HCT116 (cell line): ENCODE results near the gene TBXA2R. TPM values are rescaled to one million over a fixed set of nuclear protein-coding genes. Genes with fewer than 3 reads are reported as not detected.

Experiments used
- ATAC-seq: fragments of 200-7000 bp; cut with Tn5 transposase; 2 replicates; pipeline ENCODE4 v1.9.1; 2020; ENCODE audit warnings: mild to moderate bottlenecking, moderate library complexity
- BruUV-seq: library from RNA; stranded (reverse); fragments of 400-500 nt; replicated peaks from 2 replicates; lab custom pipeline; 2021; lab: Mats Ljungman, UMichigan
- CTCF ChIA-PET: fragments of 300-600 bp; sonication (Branson Sonifier 250); formaldehyde crosslinking; loops from one replicate; lab custom pipeline; 2021; ENCODE audit warnings: antibody characterized with exemption; lab: Charles Lee
- POLR2A ChIA-PET: fragments of 300-600, 350-600 bp; sonication (Branson Sonifier 250); formaldehyde crosslinking; loops from one replicate; lab custom pipeline; 2021; ENCODE audit warnings: antibody characterized with exemption; lab: Charles Lee
- RAD21 ChIA-PET, 2 experiments: fragments of 300-600 bp; sonication (Branson Sonifier 250); formaldehyde crosslinking; loops; one replicate each; lab custom pipeline; 2023; ENCODE audit warnings: low total read pairs in 2 of 2; ENCODE audit not compliant: uncharacterized antibody in 2 of 2, unreplicated experiment in 2 of 2, low non-redundant PET in 1 of 2; lab: Charles Lee
- DNase-seq: peaks from one replicate; pipeline ENCODE4 v3.0.0-alpha.2; 2010; ENCODE audit warnings: low read depth, low spot score
- H2AFZ ChIP-seq: fragments of 200-600 bp; shearing (Covaris generic), sonication (generic); 2 replicates; pipeline ENCODE4 v1.6.1; 2017; ENCODE audit warnings: low read depth, mixed run types, mixed read lengths, antibody characterized with exemption, low read length; ENCODE audit not compliant: poor library complexity, severe bottlenecking
- H3K27ac ChIP-seq: 2 replicates; pipeline ENCODE4 v1.5.1; 2012; ENCODE audit warnings: low read depth, low read length
- H3K27me3 ChIP-seq: fragments of 200-600 bp; sonication (generic); 2 replicates; pipeline ENCODE4 v1.6.1; 2016; ENCODE audit warnings: mixed run types, low read length, mixed read lengths; ENCODE audit not compliant: insufficient read depth
- H3K36me3 ChIP-seq, 2 experiments: fragments of 200-500 bp in 1 of 2; fragments of 200-600 bp in 1 of 2; sonication (Bioruptor generic) in 1 of 2; sonication (generic) in 1 of 2; 2 replicates each; pipeline versions ENCODE4 v1.5.1 to v1.6.1; 2014 to 2016; ENCODE audit warnings: low read length in 2 of 2, inconsistent platforms in 1 of 2, mixed read lengths in 1 of 2, mixed run types in 1 of 2; ENCODE audit not compliant: insufficient read depth in 2 of 2, control insufficient read depth in 1 of 2
- H3K4me1 ChIP-seq, 2 experiments: fragments of 200-600 bp in 1 of 2; sonication (generic) in 1 of 2; 2 replicates each; pipeline versions ENCODE4 v1.5.1 to v1.6.1; 2012 to 2017; ENCODE audit warnings: low read length in 2 of 2, inconsistent platforms in 1 of 2, mild to moderate bottlenecking in 1 of 2, mixed read lengths in 1 of 2, mixed run types in 1 of 2, moderate library complexity in 1 of 2; ENCODE audit not compliant: insufficient read depth in 2 of 2, control insufficient read depth in 1 of 2
- H3K4me2 ChIP-seq: fragments of 200-600 bp; sonication (generic); 2 replicates; pipeline ENCODE4 v1.6.1; 2017; ENCODE audit warnings: mixed run types, low read length, mixed read lengths
- H3K4me3 ChIP-seq, 2 experiments: fragments of 200-600 bp in 1 of 2; sonication (generic) in 1 of 2; replicated peaks in 1 of 2; 2 replicates each; pipeline ENCODE4 v1.5.1; 2011 to 2016; ENCODE audit warnings: low read length in 2 of 2, control low read depth in 1 of 2, low read depth in 1 of 2, mild to moderate bottlenecking in 1 of 2, mixed read lengths in 1 of 2, mixed run types in 1 of 2
- H3K79me2 ChIP-seq: fragments of 200-600 bp; sonication (generic); 2 replicates; pipeline ENCODE4 v1.6.1; 2017; ENCODE audit warnings: mild to moderate bottlenecking, mixed run types, low read length, moderate library complexity, mixed read lengths; ENCODE audit not compliant: insufficient read depth
- H3K9ac ChIP-seq: fragments of 200-600 bp; sonication (generic); 2 replicates; pipeline ENCODE4 v1.6.1; 2016; ENCODE audit warnings: low read length, mixed read lengths
- H3K9me2 ChIP-seq: fragments of 200-600 bp; sonication (generic), shearing (Covaris generic); 2 replicates; pipeline ENCODE4 v1.6.1; 2017; ENCODE audit warnings: mixed run types, mild to moderate bottlenecking, moderate library complexity; ENCODE audit not compliant: insufficient read depth
- H3K9me3 ChIP-seq, 2 experiments: fragments of 200-500 bp in 1 of 2; fragments of 200-600 bp in 1 of 2; sonication (Bioruptor generic) in 1 of 2; sonication (generic) in 1 of 2; 2 replicates each; pipeline ENCODE4 v1.6.1; 2014 to 2017; ENCODE audit warnings: low read length in 2 of 2, mixed read lengths in 2 of 2, inconsistent platforms in 1 of 2, low read depth in 1 of 2, mild to moderate bottlenecking in 1 of 2, mixed run types in 1 of 2, moderate library complexity in 1 of 2; ENCODE audit not compliant: control insufficient read depth in 1 of 2, insufficient read depth in 1 of 2
- H4K20me1 ChIP-seq: fragments of 200-600 bp; sonication (generic), shearing (Covaris generic); 2 replicates; pipeline ENCODE4 v1.6.1; 2017; ENCODE audit warnings: mixed run types, mild to moderate bottlenecking, moderate library complexity; ENCODE audit not compliant: insufficient read depth
- ATF3 ChIP-seq: IDR thresholded peaks from 2 replicates; pipeline ENCODE4 v1.6.1; 2012
- CBX3 ChIP-seq: IDR thresholded peaks from 2 replicates; pipeline ENCODE4 v1.6.1; 2012; ENCODE audit warnings: low read depth
- CEBPB ChIP-seq: IDR thresholded peaks from 2 replicates; pipeline ENCODE4 v1.6.1; 2012; ENCODE audit warnings: low read depth
- EGR1 ChIP-seq: IDR thresholded peaks from 2 replicates; pipeline ENCODE4 v1.6.1; 2012; ENCODE audit warnings: low read depth
- ELF1 ChIP-seq: IDR thresholded peaks from 2 replicates; pipeline ENCODE4 v1.6.1; 2012; ENCODE audit warnings: low read depth, borderline replicate concordance
- EZH2 ChIP-seq: fragments of 200-600 bp; sonication (generic); IDR thresholded peaks from 2 replicates; pipeline ENCODE4 v1.6.1; 2017; ENCODE audit warnings: antibody characterized with exemption, mixed run types
- EZH2phosphoT487 ChIP-seq: fragments of 200-600 bp; IDR thresholded peaks from 2 replicates; pipeline ENCODE4 v1.6.1; 2018; ENCODE audit warnings: antibody characterized with exemption, borderline replicate concordance
- FOSL1 ChIP-seq: IDR thresholded peaks from 2 replicates; pipeline ENCODE4 v1.6.1; 2012; ENCODE audit warnings: low read depth
- MAX ChIP-seq: IDR thresholded peaks from 2 replicates; pipeline ENCODE4 v1.6.1; 2012
- POLR2A ChIP-seq: IDR thresholded peaks from 2 replicates; pipeline ENCODE4 v1.7.0; 2011; ENCODE audit warnings: borderline replicate concordance; ENCODE audit not compliant: insufficient read depth, insufficient read length; ENCODE audit errors: extremely low read depth
- POLR2AphosphoS5 ChIP-seq: IDR thresholded peaks from 2 replicates; pipeline ENCODE4 v1.6.1; 2011; ENCODE audit warnings: mild to moderate bottlenecking, low read depth, low read length, moderate library complexity
- RAD21 ChIP-seq: IDR thresholded peaks from 2 replicates; pipeline ENCODE4 v1.6.1; 2012; ENCODE audit warnings: low read depth, mild to moderate bottlenecking
- SIN3A ChIP-seq: IDR thresholded peaks from 2 replicates; pipeline ENCODE4 v1.6.1; 2012; ENCODE audit warnings: low read depth
- SP1 ChIP-seq: IDR thresholded peaks from 2 replicates; pipeline ENCODE4 v1.6.1; 2012; ENCODE audit warnings: low read depth
- SRF ChIP-seq: IDR thresholded peaks from 2 replicates; pipeline ENCODE4 v1.6.1; 2012; ENCODE audit warnings: low read depth
- TCF7L2 ChIP-seq: IDR thresholded peaks from 2 replicates; pipeline ENCODE4 v1.7.0; 2011; ENCODE audit warnings: borderline replicate concordance, inconsistent platforms; ENCODE audit not compliant: insufficient read depth, insufficient read length; ENCODE audit errors: extremely low read depth
- YY1 ChIP-seq: IDR thresholded peaks from 2 replicates; pipeline ENCODE4 v1.6.1; 2011; ENCODE audit warnings: low read length, low read depth, moderate library complexity, mild to moderate bottlenecking; ENCODE audit not compliant: insufficient replicate concordance; ENCODE audit errors: extremely low read depth
- ZFX ChIP-seq: fragments of 450-650 bp; IDR thresholded peaks from 2 replicates; pipeline ENCODE4 v1.6.1; 2017
- ZNF274 ChIP-seq: fragments of 200-500 bp; sonication (Bioruptor generic); IDR thresholded peaks from 2 replicates; pipeline ENCODE4 v1.6.1; 2014; ENCODE audit warnings: mild to moderate bottlenecking, low read depth, low read length, inconsistent platforms
- intact Hi-C: fragments of 100-400 bp; cut with micrococcal nuclease; formaldehyde crosslinking; loops from 2 replicates; pipeline ENCODE4 v1.10.0; 2022
- total RNA-seq: library from RNA; stranded (reverse); gene quantifications from one replicate; pipeline ENCODE4 v1.2.1, GENCODE V29; 2021; ENCODE audit not compliant: unreplicated experiment
- TF ChIP-seq, protein P1 (sequence below): IDR thresholded peaks from 2 replicates; pipeline ENCODE4 v1.6.1; 2012; ENCODE audit warnings: low read depth
- TF ChIP-seq, protein P2 (sequence below), 3 experiments: fragments of 200-600 bp in 1 of 3; sonication (generic) in 1 of 3; IDR thresholded peaks in 2 of 3; conservative IDR thresholded peaks in 1 of 3; 2 replicates each; pipeline ENCODE4 v1.5.1; 2012 to 2017; ENCODE audit warnings: low read depth in 2 of 3, low read length in 2 of 3, antibody characterized with exemption in 1 of 3, borderline replicate concordance in 1 of 3, control low read depth in 1 of 3, mild to moderate bottlenecking in 1 of 3, mixed read lengths in 1 of 3, mixed run types in 1 of 3, moderate library complexity in 1 of 3; ENCODE audit not compliant: insufficient read depth in 1 of 3

TBXA2R gene
- total RNA-seq, 1 experiment from 2014 or later: 2.3 TPM

GRCh38 chr19:3573858-3574637 is 32.6 kb downstream of the TBXA2R start:
- Histone ChIP-seq H2AFZ (no peak overlapping the region), H3K9me2 (no peaks in the 10 kb centered on the region), H3K79me2 (peaks cover 24% of the 10 kb centered on the region; the same call in 1 of the 2 replicates), H3K36me3 (peaks cover 3 to 21% of the 10 kb centered on the region in 2 experiments; a peak in 2 of 4 replicates), H3K27me3 (no peaks in the 10 kb centered on the region), H3K9ac (peak overlapping the region; percentile 100), H3K27ac (peak overlapping the region; percentile 93), H3K4me1 (peaks cover 26 to 68% of the 10 kb centered on the region in 2 experiments), H3K4me2 (peak overlapping the region; percentile 98), H4K20me1 (no peaks in the 10 kb centered on the region; the same call in 1 of the 2 replicates), H3K4me3 (peak overlapping the region; percentile 94 to 98), H3K9me3 (no peaks in the 10 kb centered on the region)
- intact Hi-C loops: loop anchor here (10.0 kb wide), 1 partner anchor 631 kb away; no protein-coding TSS in a partner anchor
- ChIA-PET POLR2A (interaction anchor here (1.2 to 1.4 kb wide), 3 partner anchors 13 to 73 kb away, joined by 3 to 5 read pairs (median 5); partner anchors contain the start of gene DOHH), RAD21 (interaction anchor here (0.6 to 1.0 kb wide), 3 partner anchors 29 to 778 kb away, joined by 3 to 5 read pairs (median 4); no protein-coding TSS in a partner anchor), CTCF (interaction anchor here (1.7 kb wide), 1 partner anchor 29 kb away, joined by 11 read pairs; no protein-coding TSS in a partner anchor)
- DNase-seq (peak; percentile 97), ATAC-seq (peak; percentile 64)
- BruUV-seq: no TSS peak
- TF ChIP-seq YY1 (peak; percentile 66), ZNF274 (no peak), ELF1 (no peak), SRF (no peak), POLR2A (no peak), MAX (no peak), ZFX (no peak), SIN3A (no peak), EGR1 (0 out of 2 replicates have a peak, but pooled peaks have one; percentile 43), EZH2phosphoT487 (no peak), TCF7L2 (no peak), CEBPB (no peak), POLR2AphosphoS5 (peak; percentile 32), FOSL1 (no peak), SP1 (peak; percentile 46), CBX3 (no peak), EZH2 (no peak), ATF3 (no peak), RAD21 (no peak)
- TF ChIP-seq, protein P1, sequence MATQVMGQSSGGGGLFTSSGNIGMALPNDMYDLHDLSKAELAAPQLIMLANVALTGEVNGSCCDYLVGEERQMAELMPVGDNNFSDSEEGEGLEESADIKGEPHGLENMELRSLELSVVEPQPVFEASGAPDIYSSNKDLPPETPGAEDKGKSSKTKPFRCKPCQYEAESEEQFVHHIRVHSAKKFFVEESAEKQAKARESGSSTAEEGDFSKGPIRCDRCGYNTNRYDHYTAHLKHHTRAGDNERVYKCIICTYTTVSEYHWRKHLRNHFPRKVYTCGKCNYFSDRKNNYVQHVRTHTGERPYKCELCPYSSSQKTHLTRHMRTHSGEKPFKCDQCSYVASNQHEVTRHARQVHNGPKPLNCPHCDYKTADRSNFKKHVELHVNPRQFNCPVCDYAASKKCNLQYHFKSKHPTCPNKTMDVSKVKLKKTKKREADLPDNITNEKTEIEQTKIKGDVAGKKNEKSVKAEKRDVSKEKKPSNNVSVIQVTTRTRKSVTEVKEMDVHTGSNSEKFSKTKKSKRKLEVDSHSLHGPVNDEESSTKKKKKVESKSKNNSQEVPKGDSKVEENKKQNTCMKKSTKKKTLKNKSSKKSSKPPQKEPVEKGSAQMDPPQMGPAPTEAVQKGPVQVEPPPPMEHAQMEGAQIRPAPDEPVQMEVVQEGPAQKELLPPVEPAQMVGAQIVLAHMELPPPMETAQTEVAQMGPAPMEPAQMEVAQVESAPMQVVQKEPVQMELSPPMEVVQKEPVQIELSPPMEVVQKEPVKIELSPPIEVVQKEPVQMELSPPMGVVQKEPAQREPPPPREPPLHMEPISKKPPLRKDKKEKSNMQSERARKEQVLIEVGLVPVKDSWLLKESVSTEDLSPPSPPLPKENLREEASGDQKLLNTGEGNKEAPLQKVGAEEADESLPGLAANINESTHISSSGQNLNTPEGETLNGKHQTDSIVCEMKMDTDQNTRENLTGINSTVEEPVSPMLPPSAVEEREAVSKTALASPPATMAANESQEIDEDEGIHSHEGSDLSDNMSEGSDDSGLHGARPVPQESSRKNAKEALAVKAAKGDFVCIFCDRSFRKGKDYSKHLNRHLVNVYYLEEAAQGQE: no peak
- TF ChIP-seq, protein P2, sequence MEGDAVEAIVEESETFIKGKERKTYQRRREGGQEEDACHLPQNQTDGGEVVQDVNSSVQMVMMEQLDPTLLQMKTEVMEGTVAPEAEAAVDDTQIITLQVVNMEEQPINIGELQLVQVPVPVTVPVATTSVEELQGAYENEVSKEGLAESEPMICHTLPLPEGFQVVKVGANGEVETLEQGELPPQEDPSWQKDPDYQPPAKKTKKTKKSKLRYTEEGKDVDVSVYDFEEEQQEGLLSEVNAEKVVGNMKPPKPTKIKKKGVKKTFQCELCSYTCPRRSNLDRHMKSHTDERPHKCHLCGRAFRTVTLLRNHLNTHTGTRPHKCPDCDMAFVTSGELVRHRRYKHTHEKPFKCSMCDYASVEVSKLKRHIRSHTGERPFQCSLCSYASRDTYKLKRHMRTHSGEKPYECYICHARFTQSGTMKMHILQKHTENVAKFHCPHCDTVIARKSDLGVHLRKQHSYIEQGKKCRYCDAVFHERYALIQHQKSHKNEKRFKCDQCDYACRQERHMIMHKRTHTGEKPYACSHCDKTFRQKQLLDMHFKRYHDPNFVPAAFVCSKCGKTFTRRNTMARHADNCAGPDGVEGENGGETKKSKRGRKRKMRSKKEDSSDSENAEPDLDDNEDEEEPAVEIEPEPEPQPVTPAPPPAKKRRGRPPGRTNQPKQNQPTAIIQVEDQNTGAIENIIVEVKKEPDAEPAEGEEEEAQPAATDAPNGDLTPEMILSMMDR (IDR thresholded peaks at IDR 0.05 in 2 of 3, conservative IDR thresholded peaks at IDR 0.05 in 1 of 3; ENCODE audit: borderline replicate concordance in 1 of 3, insufficient read depth in 1 of 3, low read depth in 2 of 3, low read length in 2 of 3): no peak
